Parathyroid adenoma (tissue), 2 donors: ENCODE results near the gene PIM1.
A peak's percentile ranks its signal among the peaks of the same experiment; 100 is the strongest.

ENCODE experiments used
- H2AFZ ChIP-seq: fragments of 300-600 bp; sonication (generic); one replicate; pipeline ENCODE4 v1.7.0; 2017; ENCODE audit warnings: antibody characterized with exemption, mild to moderate bottlenecking
- H3K27ac ChIP-seq: fragments of 300-600 bp; sonication (generic); one replicate; pipeline ENCODE4 v1.7.0; 2017
- H3K27me3 ChIP-seq: fragments of 300-600 bp; sonication (generic); one replicate; pipeline ENCODE4 v1.7.0; 2017; ENCODE audit warnings: low read length; ENCODE audit not compliant: control insufficient read depth, insufficient read depth
- H3K36me3 ChIP-seq: fragments of 300-600 bp; sonication (generic); one replicate; pipeline ENCODE4 v1.7.0; 2017; ENCODE audit warnings: low read length; ENCODE audit not compliant: control insufficient read depth, insufficient read depth
- H3K4me1 ChIP-seq: fragments of 300-600 bp; sonication (generic); one replicate; pipeline ENCODE4 v1.7.0; 2017; ENCODE audit warnings: control low read depth
- H3K4me2 ChIP-seq: fragments of 300-600 bp; sonication (generic); one replicate; pipeline ENCODE4 v1.7.0; 2017; ENCODE audit warnings: low read length
- H3K4me3 ChIP-seq: fragments of 300-600 bp; sonication (generic); one replicate; pipeline ENCODE4 v1.7.0; 2017; ENCODE audit warnings: low read depth, low read length
- H3K79me2 ChIP-seq: fragments of 300-600 bp; sonication (generic); one replicate; pipeline ENCODE4 v1.7.0; 2017; ENCODE audit warnings: control low read depth
- H3K9ac ChIP-seq: fragments of 300-600 bp; sonication (generic); one replicate; pipeline ENCODE4 v1.7.0; 2017; ENCODE audit warnings: mild to moderate bottlenecking
- H3K9me3 ChIP-seq: fragments of 300-600 bp; sonication (generic); one replicate; pipeline ENCODE4 v1.7.0; 2017; ENCODE audit warnings: low read length; ENCODE audit not compliant: control insufficient read depth
- TF ChIP-seq, protein P1 (sequence below): fragments of 300-600 bp; sonication (generic); IDR thresholded peaks from one replicate; pipeline ENCODE4 v1.7.0; 2017; ENCODE audit warnings: antibody characterized with exemption, mild to moderate bottlenecking
- donor health status: primary hyperparathyroidism.

PIM1 gene

DNA sequence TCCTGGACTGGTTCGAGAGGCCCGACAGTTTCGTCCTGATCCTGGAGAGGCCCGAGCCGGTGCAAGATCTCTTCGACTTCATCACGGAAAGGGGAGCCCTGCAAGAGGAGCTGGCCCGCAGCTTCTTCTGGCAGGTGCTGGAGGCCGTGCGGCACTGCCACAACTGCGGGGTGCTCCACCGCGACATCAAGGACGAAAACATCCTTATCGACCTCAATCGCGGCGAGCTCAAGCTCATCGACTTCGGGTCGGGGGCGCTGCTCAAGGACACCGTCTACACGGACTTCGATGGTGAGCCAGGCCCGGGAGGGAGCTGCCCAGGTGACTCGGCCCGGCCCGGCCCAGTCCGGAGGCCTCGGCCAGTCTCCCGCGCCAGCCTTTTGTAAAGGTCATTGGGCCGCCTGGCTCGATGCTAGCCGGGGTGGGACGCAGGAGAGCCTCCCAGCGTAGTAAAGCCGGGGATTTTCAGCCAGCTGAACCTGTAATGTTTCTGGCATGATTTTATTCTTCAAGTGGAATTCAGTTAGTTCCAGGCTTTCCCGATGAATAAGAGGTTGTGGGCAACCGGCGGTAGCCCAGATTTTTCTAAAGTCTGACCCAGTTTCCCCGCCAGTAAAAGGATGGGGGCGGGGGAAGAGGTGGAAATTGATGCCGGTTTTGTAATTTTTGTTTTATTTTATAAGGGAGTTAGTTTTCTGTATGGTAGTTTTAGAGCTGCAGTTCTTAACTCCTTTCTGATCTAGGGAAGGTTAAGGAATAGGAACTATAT is 1.4 kb downstream of the PIM1 start:
- Histone ChIP-seq H3K9ac (peak overlapping the region; percentile 3), H3K27ac (peak overlapping the region; percentile 70), H3K9me3 (no peaks in the 10 kb centered on the region), H3K4me3 (peak overlapping the region; percentile 88), H3K79me2 (no peaks in the 10 kb centered on the region), H3K4me1 (peaks cover 5% of the 10 kb centered on the region), H2AFZ (peak overlapping the region; percentile 65), H3K4me2 (peak overlapping the region; percentile 93), H3K27me3 (no peaks in the 10 kb centered on the region), H3K36me3 (no peaks in the 10 kb centered on the region)
- TF ChIP-seq, protein P1, sequence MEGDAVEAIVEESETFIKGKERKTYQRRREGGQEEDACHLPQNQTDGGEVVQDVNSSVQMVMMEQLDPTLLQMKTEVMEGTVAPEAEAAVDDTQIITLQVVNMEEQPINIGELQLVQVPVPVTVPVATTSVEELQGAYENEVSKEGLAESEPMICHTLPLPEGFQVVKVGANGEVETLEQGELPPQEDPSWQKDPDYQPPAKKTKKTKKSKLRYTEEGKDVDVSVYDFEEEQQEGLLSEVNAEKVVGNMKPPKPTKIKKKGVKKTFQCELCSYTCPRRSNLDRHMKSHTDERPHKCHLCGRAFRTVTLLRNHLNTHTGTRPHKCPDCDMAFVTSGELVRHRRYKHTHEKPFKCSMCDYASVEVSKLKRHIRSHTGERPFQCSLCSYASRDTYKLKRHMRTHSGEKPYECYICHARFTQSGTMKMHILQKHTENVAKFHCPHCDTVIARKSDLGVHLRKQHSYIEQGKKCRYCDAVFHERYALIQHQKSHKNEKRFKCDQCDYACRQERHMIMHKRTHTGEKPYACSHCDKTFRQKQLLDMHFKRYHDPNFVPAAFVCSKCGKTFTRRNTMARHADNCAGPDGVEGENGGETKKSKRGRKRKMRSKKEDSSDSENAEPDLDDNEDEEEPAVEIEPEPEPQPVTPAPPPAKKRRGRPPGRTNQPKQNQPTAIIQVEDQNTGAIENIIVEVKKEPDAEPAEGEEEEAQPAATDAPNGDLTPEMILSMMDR, result no peak

DNA sequence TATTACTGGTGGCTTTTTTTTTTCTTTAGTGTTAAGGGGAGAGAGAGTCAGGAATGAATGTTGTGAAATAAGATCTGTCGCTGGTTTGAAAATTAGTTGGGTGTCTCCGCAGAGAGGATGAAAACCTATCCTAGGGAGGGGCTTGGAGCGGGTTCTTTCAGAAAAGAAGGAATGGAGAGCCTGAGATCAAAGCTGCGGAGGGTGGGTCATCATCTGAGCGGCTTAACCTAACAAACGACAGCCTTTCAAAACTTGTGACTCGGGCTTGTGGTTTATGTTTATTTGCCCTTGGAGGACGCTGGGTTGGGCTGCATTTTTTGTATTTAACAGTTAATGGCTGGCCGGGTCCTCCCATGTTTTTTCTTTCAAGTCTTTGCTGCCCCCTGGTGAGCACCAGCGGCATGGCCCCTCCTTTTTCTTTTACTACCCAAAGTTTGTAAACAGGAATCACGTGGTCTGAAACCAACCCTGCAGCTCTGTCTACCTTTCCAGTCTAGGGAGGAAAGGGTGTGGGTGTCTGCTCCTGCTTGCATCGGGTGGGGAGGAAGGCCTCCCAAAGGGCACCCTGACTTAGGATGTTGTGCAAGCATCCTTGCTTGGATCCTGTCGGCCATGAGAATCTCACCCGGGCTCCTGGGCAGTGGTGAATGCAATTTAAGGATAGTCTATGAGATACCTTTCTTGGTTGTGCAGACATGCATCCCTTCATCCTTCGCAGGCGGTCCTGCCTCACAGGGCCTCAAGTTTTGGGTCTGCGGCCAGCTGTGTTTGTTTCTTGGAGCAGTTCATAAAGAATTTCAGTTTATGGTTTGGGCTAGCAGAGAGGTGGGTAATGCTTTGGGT is 2.2 kb downstream of the PIM1 start:
- no peaks in the 10 kb centered on the region for H3K36me3 ChIP-seq
- H3K9ac ChIP-seq, result no peak overlapping the region
- peak overlapping the region; percentile 65 for H2AFZ ChIP-seq
- peak overlapping the region; percentile 88 for H3K4me3 ChIP-seq
- peak overlapping the region; percentile 70 for H3K27ac ChIP-seq
- peaks cover 5% of the 10 kb centered on the region for H3K4me1 ChIP-seq
- H3K79me2 ChIP-seq, result no peaks in the 10 kb centered on the region
- TF ChIP-seq, protein P1, result peak; percentile 95
- peak overlapping the region; percentile 93 for H3K4me2 ChIP-seq
- no peaks in the 10 kb centered on the region for H3K9me3 ChIP-seq
- H3K27me3 ChIP-seq, result no peaks in the 10 kb centered on the region

DNA sequence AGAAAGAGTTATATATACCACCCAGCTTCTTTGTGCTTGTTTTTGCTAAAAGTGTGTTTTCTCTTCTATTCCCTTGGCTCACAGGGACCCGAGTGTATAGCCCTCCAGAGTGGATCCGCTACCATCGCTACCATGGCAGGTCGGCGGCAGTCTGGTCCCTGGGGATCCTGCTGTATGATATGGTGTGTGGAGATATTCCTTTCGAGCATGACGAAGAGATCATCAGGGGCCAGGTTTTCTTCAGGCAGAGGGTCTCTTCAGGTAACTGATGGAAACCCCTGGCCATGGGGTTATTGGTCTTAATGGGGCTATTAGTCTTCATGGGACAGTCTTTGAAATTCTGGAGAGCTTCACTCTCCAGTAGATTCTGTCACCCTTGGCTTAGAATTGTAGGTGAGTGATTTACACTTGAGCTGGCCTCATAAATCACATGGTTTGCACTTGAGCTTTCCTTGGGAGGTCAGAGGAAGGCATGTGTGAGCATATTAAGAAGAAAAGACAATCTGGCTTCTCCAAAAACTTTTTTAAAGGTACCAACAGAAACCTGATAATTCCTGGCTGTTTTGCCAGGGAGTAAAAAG is 3.0 kb downstream of the PIM1 start:
- TF ChIP-seq, protein P1, result no peak
- Histone ChIP-seq H3K4me3 (no peak overlapping the region), H2AFZ (no peak overlapping the region), H3K79me2 (no peaks in the 10 kb centered on the region), H3K27ac (no peak overlapping the region), H3K9ac (no peak overlapping the region), H3K9me3 (no peaks in the 10 kb centered on the region), H3K36me3 (no peaks in the 10 kb centered on the region), H3K4me2 (no peak overlapping the region), H3K27me3 (no peaks in the 10 kb centered on the region), H3K4me1 (peaks cover 5% of the 10 kb centered on the region)

DNA sequence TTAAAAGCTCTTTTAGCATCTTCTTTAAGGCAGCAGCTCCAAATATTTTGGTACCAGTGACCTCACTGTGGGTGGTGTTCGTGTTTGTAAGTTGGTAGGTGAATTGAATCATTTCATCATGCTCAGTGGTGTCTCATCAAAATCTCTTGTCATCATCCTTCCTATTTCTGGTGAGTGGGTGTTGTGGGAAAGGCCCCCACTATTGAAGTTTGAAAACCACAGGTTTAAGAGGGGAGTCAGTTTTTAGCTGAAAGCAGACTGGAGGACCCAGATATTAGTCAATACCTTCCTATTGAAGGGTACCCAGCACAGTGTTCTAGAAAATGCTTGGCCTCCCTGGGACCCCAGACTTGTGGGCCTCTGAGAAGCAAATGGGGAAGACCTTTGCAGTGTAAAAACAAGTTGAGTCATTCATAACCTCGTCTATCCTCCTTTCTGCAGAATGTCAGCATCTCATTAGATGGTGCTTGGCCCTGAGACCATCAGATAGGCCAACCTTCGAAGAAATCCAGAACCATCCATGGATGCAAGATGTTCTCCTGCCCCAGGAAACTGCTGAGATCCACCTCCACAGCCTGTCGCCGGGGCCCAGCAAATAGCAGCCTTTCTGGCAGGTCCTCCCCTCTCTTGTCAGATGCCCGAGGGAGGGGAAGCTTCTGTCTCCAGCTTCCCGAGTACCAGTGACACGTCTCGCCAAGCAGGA is 3.7 kb downstream of the PIM1 start:
- Histone ChIP-seq H3K9me3 (no peaks in the 10 kb centered on the region), H3K9ac (no peak overlapping the region), H3K79me2 (no peaks in the 10 kb centered on the region), H3K4me1 (peaks cover 5% of the 10 kb centered on the region), H3K4me3 (no peak overlapping the region), H3K27me3 (no peaks in the 10 kb centered on the region), H3K27ac (no peak overlapping the region), H3K36me3 (no peaks in the 10 kb centered on the region), H2AFZ (no peak overlapping the region), H3K4me2 (no peak overlapping the region)
- TF ChIP-seq, protein P1, result no peak
